Activated CD8-positive, alpha-beta memory T cell treated with anti-CD3 and anti-CD28 coated beads, Interleukin-2, amount 10 ng/mL, durations not matched to agents 7 days and 5 days (primary cell): ENCODE data around the gene CROCC2. TPM values are rescaled to one million over a fixed set of nuclear protein-coding genes. Genes with fewer than 3 reads are reported as not detected.

Experiments used
- ATAC-seq: fragments of 150-1000 bp; cut with Tn5 transposase; one replicate; pipeline ENCODE4 v1.10.0; 2021; ENCODE audit warnings: moderate library complexity
- CTCF ChIA-PET: fragments of 350-600 bp; sonication (Branson Sonifier 250); formaldehyde crosslinking; loops from one replicate; lab custom pipeline; 2021; ENCODE audit warnings: antibody characterized with exemption; lab: Charles Lee
- DNase-seq: peaks from one replicate; pipeline ENCODE4 v3.0.0-alpha.2; 2020
- H3K27ac Mint-ChIP-seq: one replicate; pipeline ENCODE4 v1.8.0; 2021; ENCODE audit warnings: mild to moderate bottlenecking, mixed read lengths
- H3K27me3 Mint-ChIP-seq: one replicate; pipeline ENCODE4 v1.8.0; 2021; ENCODE audit warnings: mixed read lengths
- H3K36me3 Mint-ChIP-seq: one replicate; pipeline ENCODE4 v1.8.0; 2021; ENCODE audit warnings: mild to moderate bottlenecking, mixed read lengths
- H3K4me1 Mint-ChIP-seq: one replicate; pipeline ENCODE4 v1.8.0; 2021; ENCODE audit warnings: mixed read lengths
- H3K4me3 Mint-ChIP-seq: one replicate; pipeline ENCODE4 v1.8.0; 2021; ENCODE audit warnings: mild to moderate bottlenecking, moderate library complexity, mixed read lengths
- H3K9me3 Mint-ChIP-seq: one replicate; pipeline ENCODE4 v1.8.0; 2022; ENCODE audit warnings: low read depth, mixed read lengths
- total RNA-seq, 2 experiments: library from RNA; stranded (reverse); gene quantifications; one replicate each; pipeline ENCODE4 v1.2.3, GENCODE V29; 2021

Gene CROCC2
- total RNA-seq, 2 experiments from 2014 or later: not detected

GRCh38 chr2:241018051-241018891, 112.1 kb downstream of the CROCC2 start:
- no peak for ATAC-seq
- no peak overlapping the region for H3K27ac Mint-ChIP-seq
- no peaks in the 10 kb centered on the region for H3K4me1 Mint-ChIP-seq
- no peak overlapping the region for H3K4me3 Mint-ChIP-seq
- no peaks in the 10 kb centered on the region for H3K9me3 Mint-ChIP-seq
- H3K27me3 Mint-ChIP-seq: peaks cover under 1% of the 10 kb centered on the region
- peak; percentile 33 for DNase-seq
- no peaks in the 10 kb centered on the region for H3K36me3 Mint-ChIP-seq
- CTCF ChIA-PET: no interaction called here

- Mint-ChIP-seq H3K27ac (no peak overlapping the region), H3K27me3 (peaks cover 4% of the 10 kb centered on the region), H3K36me3 (no peaks in the 10 kb centered on the region), H3K4me1 (no peaks in the 10 kb centered on the region), H3K9me3 (no peaks in the 10 kb centered on the region), H3K4me3 (no peak overlapping the region)
- ATAC-seq (no peak), DNase-seq (no peak)
- CTCF ChIA-PET: no interaction called here
Measured at GRCh38 chr2:241019441-241020139, 113.5 kb downstream of the CROCC2 start.

DNA sequence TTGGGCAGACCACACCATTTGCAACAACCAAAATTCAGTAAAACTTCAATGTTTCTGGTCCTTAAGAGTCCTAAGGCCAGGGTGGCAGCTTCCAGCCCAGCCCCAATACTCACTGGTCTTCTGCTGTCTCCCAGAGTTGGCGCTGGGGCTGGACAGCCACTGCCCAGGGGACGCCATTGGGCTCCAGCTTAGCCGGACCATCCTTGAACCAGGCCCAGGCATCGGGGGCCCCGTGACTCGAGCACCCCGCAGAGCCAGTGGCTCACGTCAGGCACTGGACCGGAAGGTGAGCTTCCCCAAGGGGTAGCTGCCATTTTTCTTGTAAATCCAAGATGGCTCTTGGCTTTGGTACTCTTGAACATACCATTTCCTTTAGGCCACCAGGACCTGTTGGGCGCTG, 114.1 kb downstream of the CROCC2 start:
- Mint-ChIP-seq H3K27me3 (peaks cover 4% of the 10 kb centered on the region), H3K27ac (no peak overlapping the region), H3K9me3 (peaks cover 4% of the 10 kb centered on the region), H3K4me1 (no peaks in the 10 kb centered on the region), H3K36me3 (no peaks in the 10 kb centered on the region), H3K4me3 (no peak overlapping the region)
- DNase-seq (no peak), ATAC-seq (no peak)
- CTCF ChIA-PET: no interaction called here

DNA sequence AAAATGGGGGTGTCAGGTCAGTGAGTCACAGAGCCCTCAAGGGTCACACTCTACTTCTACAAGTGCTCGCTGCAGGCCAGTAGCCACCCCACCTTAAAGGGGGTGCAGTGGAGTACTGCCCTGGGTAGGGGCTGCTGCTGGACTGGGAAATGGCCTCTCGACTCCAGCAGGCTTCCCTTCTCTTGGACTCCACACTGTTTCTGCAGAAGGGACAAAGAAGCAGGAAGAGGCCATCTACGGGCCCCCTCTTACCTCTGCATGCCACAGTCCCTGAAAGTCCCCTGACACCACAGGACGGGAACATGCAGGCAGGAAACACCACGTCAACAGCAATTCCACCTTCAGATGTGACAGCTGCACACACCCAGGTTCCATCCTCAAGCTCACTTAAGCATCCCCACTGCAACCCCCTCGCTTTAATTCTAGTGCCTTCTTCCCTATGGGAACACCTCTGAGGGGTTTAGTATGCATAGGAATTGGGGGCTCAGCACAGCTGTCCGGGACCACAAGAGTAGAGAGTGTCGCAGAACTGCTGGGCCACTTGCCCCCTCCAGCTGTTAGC, 114.6 kb downstream of the CROCC2 start:
- Mint-ChIP-seq H3K9me3 (peaks cover 9% of the 10 kb centered on the region), H3K27ac (no peak overlapping the region), H3K27me3 (peaks cover 4% of the 10 kb centered on the region), H3K36me3 (peaks cover 3% of the 10 kb centered on the region), H3K4me3 (no peak overlapping the region), H3K4me1 (no peaks in the 10 kb centered on the region)
- peak; percentile 28 for DNase-seq
- no peak for ATAC-seq
- CTCF ChIA-PET: no interaction called here

DNA sequence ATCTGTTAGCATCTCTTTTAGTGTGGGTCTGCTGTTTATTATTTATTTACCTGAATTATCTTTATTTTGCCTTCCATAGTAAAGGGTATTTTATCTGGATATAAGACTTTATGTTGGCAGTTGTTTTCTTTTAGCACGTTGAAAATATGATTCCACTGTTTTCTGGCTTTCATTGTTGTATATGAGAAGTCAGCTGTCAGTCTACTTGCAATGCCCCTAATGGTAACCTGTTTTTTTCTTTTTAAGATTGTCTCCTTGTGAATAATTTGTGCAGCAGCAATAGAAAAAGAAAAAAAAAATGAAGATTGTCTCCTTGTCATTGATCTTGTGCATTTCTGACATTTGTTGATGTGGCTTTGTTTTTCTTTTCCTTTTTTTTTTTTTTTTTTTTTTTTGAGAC, 119.5 kb downstream of the CROCC2 start:
- H3K27ac Mint-ChIP-seq: no peak overlapping the region
- CTCF ChIA-PET: no interaction called here
- ATAC-seq: no peak

GRCh38 chr2:241029599-241030332, 123.6 kb downstream of the CROCC2 start:
- ATAC-seq (no peak), DNase-seq (no peak)
- peaks cover 19% of the 10 kb centered on the region for H3K9me3 Mint-ChIP-seq
- CTCF ChIA-PET: no interaction called here
- H3K27me3 Mint-ChIP-seq: peaks cover 6% of the 10 kb centered on the region
- no peaks in the 10 kb centered on the region for H3K4me1 Mint-ChIP-seq
- peaks cover 6% of the 10 kb centered on the region for H3K36me3 Mint-ChIP-seq
- H3K4me3 Mint-ChIP-seq: no peak overlapping the region
- H3K27ac Mint-ChIP-seq: no peak overlapping the region

More for the DNA sequence above, 119.5 kb downstream of the CROCC2 start:
- no peak for DNase-seq
- H3K27me3 Mint-ChIP-seq: peaks cover 4% of the 10 kb centered on the region
- no peak overlapping the region for H3K4me3 Mint-ChIP-seq
- peaks cover 19% of the 10 kb centered on the region for H3K9me3 Mint-ChIP-seq
- no peaks in the 10 kb centered on the region for H3K4me1 Mint-ChIP-seq
- peaks cover 6% of the 10 kb centered on the region for H3K36me3 Mint-ChIP-seq

DNA sequence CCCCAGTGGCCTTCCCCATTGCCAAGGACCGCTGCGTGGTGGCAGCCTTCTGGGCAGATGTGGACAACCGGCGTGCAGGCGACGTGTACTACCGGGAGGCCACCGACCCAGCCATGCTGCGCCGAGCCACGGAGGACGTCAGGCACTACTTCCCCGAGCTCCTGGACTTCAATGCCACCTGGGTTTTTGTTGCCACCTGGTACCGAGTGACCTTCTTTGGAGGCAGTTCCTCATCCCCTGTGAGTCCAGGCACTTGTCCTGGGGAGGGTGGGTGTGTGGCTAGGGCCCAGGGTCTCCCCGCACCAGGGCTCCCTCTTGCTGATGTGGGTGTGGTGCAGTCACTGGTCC, 124.2 kb downstream of the CROCC2 start:
- Mint-ChIP-seq H3K9me3 (peaks cover 13% of the 10 kb centered on the region), H3K4me1 (no peaks in the 10 kb centered on the region), H3K27ac (no peak overlapping the region), H3K4me3 (no peak overlapping the region), H3K27me3 (peaks cover 9% of the 10 kb centered on the region), H3K36me3 (peaks cover 6% of the 10 kb centered on the region)
- CTCF ChIA-PET: no interaction called here
- ATAC-seq: no peak
- DNase-seq: no peak

- CTCF ChIA-PET: no interaction called here
- Mint-ChIP-seq H3K36me3 (peaks cover 3% of the 10 kb centered on the region), H3K27ac (no peak overlapping the region), H3K9me3 (peaks cover 9% of the 10 kb centered on the region), H3K4me3 (no peak overlapping the region), H3K4me1 (no peaks in the 10 kb centered on the region), H3K27me3 (peaks cover 9% of the 10 kb centered on the region)
- ATAC-seq (no peak), DNase-seq (no peak)
Measured at GRCh38 chr2:241030883-241031282, 124.7 kb downstream of the CROCC2 start.

DNA sequence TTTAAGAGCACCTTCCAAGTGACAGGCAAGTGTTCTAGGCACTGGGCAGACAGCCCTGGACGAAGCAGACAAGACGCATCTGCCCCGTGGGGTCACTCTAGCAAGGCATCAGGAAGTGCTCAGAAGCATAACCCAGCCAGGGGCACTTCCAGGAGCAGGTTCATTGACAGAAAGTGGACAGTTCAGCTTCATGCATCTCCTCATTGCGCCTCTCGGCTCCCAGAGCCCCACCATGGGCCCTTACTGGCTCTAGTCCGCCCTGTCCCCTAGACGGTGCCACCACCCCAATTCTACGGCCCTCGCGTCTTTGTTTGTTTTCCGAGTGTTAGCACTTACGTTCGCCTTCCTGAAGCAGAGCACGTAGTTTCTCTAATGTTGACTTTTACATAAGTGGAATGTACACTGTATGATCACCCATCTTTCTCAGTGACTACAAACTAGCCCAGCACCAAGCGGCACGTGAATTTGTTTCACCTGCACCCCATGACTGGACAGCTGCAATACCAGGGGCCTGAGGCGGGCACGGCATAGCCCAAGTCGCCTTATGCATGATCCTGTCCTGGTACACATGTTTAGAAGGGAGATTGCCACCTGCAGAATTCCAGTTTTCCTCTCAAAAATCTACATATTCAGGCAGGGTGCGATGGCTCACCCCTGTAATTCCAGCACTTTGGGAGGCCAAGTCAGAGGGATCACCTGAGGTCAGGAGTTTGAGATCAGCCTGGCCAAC, 125.5 kb downstream of the CROCC2 start:
- Mint-ChIP-seq H3K27ac (no peak overlapping the region), H3K4me3 (no peak overlapping the region), H3K36me3 (no peaks in the 10 kb centered on the region), H3K27me3 (peaks cover 9% of the 10 kb centered on the region), H3K9me3 (peaks cover 5% of the 10 kb centered on the region), H3K4me1 (no peaks in the 10 kb centered on the region)
- no peak for DNase-seq
- no peak for ATAC-seq
- CTCF ChIA-PET: no interaction called here

DNA sequence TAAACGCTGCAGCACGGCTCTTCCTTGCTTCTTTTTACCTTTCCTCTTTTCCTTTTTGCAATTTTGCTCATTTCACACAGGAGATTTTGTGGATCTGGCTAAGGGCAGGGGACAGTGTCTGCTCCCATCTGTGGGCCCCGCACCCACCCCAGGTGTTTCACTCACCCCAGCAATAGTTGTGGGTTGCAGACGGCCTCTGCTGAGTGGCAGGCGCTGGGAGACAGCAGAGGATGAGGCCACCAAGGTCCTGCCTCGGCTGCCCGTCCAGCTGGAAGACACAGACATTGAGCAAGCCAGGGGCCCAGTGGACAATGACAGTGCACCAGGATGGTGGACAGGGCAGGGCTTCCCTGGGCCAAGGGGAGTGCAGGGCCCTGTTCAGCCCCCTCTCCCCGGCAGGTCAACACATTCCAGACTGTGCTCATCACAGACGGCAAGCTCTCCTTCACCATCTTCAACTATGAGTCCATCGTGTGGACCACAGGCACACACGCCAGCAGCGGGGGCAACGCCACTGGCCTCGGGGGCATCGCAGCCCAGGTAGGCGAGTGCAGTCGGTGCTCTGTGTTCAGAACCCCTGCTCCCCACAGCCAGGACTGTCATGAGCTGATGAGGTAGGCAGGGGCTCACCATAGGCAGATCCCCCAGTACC, 127.3 kb downstream of the CROCC2 start:
- Mint-ChIP-seq H3K4me3 (no peak overlapping the region), H3K27me3 (peaks cover 11% of the 10 kb centered on the region), H3K27ac (no peak overlapping the region), H3K4me1 (peaks cover 12% of the 10 kb centered on the region), H3K36me3 (no peaks in the 10 kb centered on the region), H3K9me3 (no peaks in the 10 kb centered on the region)
- ATAC-seq (no peak), DNase-seq (no peak)
- CTCF ChIA-PET: no interaction called here

DNA sequence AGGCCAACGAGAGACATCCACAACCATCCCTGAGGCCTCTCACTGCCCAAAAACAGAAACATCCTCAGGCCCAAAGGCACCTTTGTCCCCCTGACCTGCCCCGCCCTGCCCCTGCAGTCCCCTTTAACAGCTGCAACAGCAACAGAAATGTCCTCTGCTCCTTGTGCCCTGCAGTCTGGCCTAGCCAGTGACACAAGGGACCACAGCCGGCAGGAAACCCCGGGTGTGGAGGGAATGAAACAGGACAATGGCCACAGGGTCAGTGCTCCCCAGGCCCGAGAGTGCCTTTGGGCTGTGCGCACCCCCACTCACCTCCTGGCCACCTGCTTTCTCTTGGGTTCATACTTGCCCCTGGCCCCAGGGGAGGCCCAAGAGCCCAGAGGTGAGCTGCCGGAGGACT, 127.9 kb downstream of the CROCC2 start:
- ATAC-seq: no peak
- Mint-ChIP-seq H3K4me1 (peaks cover 12% of the 10 kb centered on the region), H3K27me3 (peaks cover 11% of the 10 kb centered on the region), H3K4me3 (no peak overlapping the region), H3K27ac (no peak overlapping the region), H3K9me3 (no peaks in the 10 kb centered on the region), H3K36me3 (no peaks in the 10 kb centered on the region)
- DNase-seq: no peak
- CTCF ChIA-PET: no interaction called here

- no peak overlapping the region for H3K4me3 Mint-ChIP-seq
- peak; percentile 38 for DNase-seq
- CTCF ChIA-PET: no interaction called here
- H3K9me3 Mint-ChIP-seq: no peaks in the 10 kb centered on the region
- peaks cover 12% of the 10 kb centered on the region for H3K4me1 Mint-ChIP-seq
- ATAC-seq: no peak
- H3K27me3 Mint-ChIP-seq: peaks cover 11% of the 10 kb centered on the region
- H3K36me3 Mint-ChIP-seq: no peaks in the 10 kb centered on the region
- H3K27ac Mint-ChIP-seq: no peak overlapping the region
Measured at GRCh38 chr2:241034490-241035141, 128.5 kb downstream of the CROCC2 start.
